HG03108 (cell line): ENCODE data around the gene EARS2.
"Not testable (repeated sequence)": the region's sequence is repeated elsewhere in the genome, so short reads cannot be mapped to it uniquely, and the experiment has no call there.

Experiments
- ATAC-seq: cut with Tn5 transposase; IDR thresholded peaks from one replicate; pipeline ENCODE4 v1.9.1; 2021; ENCODE audit warnings: moderate library complexity; ENCODE audit not compliant: unreplicated experiment

Gene EARS2

DNA sequence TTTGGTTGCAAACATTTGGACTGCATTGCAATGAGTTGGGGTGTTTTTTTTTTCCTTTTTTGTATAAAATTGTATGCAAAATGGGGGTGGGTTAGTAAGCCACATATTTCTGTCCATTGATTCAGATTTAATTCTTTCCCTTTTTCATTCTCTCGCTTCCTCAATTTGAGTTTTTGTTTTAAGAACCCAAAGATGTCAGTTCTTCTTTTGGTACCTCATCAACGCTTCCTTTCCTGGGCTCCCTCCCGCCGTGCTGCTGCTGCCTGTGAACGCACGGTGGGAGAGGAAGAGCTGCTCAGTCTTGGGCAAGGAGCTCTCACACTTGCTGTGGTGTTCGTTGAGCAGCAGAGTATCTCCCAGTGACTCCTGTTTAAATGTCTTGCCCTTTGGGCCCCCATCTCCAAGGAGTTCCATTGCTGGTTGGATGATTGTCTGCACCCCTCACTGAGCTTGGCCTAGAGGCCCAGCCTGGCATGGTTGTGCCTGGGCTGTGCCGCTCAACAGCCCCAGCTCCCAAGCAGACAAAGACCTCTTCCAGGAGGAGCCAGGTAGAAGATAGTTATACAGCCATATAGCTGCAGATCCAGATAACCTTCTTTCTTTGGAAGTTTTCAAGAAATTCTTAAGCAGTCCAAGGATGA is 14.0 kb upstream of the EARS2 start:
- no peak for ATAC-seq

DNA sequence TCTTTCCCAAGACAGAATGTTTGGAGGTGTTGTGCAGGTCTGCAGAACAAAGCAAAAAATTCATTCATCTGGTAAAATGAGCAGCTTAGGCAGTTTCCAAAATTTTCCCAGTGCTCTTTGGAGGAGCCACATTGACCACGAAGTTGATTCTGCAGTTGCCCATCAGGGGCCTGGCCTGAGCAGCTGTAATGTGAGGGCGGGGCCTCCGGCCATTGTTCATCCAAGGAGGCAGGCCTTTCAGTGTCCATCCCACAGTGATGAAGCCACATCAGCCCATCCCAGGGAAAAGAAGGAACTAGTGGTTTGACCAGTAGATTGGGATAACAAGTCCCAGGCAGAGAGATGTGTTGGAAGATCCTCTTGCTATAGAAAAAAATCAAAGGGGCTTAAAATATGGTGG is 10.5 kb upstream of the EARS2 start:
- ATAC-seq = no peak

DNA sequence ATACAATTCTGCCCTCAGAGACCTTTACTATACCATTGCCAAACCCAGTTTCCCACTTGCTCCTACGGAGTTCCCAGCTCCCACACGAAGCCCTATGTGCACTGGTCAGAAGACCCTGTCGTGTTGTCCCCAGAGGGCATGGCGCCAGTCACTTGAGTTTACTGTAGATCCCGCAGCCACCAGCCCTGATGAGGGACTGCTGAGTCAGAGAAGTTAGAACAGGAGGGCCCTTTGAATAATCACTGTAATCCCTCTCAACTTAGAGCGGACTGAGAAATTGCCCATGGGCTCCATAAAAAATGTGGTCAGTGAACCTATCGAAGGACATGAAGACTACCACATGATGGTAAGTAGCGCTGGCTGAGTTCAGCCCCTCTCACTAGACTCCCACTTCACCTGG is 9.6 kb upstream of the EARS2 start:
- no peak for ATAC-seq

DNA sequence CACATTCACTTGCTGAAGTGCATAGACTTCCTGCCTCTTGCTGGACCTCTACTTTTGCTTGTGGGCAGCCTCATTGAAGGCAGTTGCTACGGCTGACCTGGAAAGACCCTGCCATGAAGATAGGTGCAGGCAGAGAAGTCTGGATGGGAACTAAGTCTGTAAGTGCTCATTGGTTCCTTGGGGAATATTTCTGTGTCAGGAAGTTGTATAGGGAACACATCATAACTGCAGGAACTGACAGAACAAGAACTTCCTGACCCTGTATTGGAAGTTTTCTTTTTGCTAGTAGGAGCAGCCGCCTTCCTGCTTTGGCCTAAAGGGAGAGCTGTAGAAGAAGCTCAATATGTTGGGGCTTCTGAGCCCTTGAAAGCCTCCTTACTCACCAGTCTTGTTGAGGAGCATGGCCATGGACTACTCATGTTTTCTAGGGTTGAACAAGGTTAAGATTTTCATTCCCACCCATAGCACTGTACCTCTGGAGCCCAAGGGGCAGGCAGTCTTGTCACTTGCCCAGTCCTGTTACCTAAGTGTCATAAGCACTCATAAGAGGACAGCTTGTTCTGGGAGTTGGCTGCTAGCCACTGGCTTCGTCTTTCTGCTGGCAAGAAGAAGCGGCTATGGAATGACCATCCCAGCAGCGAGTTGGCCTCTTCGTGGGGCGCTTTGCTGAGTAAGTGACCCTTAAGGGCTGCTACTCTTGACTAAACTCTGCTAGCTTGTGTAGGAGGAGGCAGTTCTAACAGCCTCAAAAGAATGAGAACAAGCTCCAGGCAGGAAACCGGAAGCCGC is 7.6 kb upstream of the EARS2 start:
- no peak for ATAC-seq

DNA sequence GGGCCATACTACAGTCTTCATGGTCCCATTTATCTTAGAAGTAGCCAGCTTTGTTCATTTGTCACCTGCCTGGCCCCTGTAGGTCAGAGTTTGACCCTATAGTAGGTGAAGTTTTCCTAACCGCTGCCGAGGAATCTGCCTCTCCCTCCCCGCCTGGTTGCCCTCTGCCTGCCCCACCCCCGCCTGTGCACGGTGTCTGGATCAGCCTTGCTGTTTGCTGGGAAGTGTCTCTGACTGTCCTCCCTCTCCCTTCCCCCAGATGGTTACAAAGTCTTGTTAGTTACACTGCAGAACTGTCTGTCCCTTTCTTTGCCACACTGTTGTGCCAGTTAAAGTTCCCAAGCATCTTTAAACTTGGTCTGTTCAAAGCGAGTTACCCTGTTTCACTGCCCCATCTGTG is 6.0 kb upstream of the EARS2 start:
- ATAC-seq = no peak

DNA sequence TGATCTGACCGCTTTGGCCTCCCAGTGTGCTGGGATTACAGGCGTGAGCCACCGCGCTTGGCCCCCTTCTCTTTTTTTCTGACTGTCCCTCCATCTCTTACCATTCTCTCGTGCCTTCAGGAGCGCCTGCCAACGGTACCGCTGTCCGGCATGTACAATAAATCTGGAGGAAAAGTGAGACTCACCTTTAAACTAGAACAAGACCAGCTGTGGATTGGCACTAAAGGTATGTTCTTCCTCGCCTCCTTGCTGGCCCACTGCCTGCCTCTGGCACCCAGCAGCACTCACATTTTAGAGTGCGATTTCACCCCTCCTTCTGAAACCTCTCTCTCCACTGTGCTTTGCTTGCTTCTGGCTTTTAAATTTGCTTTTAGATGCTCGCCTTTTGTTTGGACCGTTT is 5.4 kb upstream of the EARS2 start:
- ATAC-seq = no peak

DNA sequence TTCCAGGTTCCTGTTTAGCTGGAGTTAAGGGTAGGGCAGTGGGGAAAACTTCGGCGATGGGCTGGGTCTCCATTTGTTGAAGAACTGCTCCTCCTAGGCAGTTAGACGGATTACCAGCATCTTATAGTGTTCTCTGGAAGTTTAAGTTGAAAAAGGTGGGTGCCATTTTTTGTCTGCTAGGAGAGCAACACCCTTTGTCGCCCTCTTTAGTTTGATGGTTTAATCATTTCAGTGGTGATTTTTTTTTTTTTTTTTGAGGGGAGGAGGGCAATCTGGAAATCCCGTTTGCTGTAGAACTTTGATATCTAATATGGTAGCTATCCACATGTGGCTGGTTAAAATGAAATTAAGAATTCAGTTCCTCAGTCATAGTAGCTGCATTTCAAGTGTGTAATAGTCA is 4.4 kb upstream of the EARS2 start:
- ATAC-seq = no peak

DNA sequence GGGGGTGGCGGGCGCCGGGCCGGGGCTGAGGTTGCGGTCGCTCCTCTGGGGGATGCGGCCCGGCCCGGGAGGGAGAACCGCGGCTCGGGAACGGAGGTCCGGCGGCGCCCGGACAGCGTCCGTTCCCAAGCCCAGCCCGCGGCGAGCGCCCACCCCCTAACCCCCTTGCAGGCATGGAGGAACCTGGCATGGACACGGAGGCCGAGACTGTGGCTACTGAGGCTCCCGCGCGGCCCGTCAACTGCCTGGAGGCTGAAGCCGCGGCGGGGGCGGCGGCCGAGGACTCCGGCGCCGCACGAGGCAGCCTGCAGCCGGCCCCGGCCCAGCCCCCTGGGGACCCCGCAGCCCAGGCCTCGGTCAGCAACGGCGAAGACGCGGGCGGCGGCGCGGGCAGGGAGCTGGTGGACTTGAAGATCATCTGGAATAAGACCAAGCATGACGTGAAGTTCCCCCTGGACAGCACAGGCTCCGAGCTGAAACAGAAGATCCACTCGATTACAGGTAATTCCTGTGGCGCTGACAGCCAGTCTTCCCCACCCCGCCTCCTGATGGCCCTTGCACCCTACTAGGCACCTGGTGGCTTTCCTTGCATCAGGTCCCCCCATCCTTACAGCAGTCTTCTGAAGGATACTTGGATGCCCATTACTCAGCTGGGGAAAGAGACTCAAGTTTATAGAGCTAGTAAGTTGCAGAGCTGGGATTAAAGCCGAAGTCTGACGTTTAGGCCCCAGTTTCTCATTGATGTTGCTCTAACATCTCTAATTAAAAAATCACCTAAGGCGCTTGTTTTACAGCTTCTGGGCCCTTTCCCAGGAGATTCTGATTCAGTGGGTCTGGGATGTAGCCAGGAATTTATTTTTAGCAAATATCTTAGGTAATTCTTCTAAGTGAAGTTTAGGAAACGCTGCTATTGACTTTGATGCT is 891 bp upstream of the EARS2 start:
- ATAC-seq = peak; percentile 1

DNA sequence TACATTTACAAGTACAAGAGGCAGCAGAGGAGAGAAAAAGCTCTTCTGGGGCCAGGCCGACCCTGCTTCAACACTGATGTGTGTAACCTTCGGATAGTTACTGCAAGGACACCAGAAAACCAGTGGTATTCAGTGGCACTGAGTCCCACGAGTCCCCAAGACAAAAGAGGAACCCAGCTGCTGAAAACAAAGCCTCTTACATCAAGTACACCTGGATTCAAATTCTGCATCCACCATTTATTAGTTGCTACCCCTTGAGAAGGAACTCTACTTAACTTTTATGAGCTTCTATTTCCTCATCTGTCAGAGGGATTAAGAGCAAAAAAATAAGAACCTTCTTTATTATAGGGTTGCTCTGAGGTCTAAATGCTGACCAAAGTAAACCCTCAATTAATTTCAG is 2.6 kb downstream of the EARS2 start:
- ATAC-seq = no peak

DNA sequence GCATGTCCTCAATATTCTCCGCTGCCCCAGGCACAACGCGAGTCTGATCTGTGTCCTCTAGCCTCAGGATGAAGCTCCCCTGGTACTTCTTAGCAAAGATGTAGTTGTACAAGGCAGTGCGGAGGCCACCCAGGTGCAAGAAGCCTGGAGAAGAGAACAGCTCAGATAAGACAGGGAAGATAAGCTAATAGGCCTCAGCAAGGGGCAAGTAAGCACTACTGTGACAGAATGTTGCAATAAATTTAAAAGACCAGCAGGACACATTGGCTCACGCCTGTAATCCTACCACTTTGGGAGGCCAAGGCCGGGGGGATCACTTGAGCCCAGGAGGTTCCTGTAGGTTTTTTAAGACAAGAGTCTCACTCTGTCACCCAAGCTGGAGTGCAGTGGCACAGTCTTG is 5.0 kb downstream of the EARS2 start:
- ATAC-seq = no peak

DNA sequence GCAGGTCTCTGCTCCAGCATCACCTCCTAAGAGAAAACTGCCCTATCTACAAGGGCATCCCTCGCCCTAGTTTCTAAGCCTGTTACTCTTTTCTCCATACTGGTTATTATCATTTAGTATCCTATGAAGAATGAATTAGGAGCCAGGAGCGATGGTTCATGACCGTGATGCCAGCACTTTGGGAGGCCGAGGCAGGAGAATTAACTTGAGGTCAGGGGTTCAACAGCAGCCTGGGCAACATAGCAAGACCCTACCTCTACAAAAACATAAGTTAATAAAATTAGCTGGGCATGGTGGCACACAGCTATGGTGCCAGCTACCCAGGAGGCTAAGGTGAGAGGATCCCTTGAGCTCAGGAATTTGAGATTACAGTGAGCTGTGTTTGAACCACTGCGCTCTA is 7.2 kb downstream of the EARS2 start:
- no peak for ATAC-seq

DNA sequence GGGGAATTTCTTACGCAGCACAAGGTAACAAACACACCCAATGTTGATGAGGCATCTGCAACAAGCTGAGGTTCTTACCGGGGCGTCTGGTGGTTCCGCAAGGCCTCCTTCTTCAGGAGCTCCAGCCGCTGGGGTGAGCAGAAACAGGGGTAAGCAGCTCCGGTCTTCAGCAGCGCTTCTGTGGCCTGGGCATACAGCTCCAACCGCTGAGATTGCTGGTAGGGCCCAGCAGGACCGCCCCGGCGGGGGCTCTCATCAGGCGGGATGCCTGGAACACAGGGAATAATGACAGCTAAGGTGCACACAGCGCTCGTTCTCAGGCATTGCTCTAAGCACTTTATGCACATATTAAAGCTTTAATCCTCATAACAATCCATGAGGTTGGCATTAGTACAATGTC is 12.7 kb downstream of the EARS2 start:
- no peak for ATAC-seq

DNA sequence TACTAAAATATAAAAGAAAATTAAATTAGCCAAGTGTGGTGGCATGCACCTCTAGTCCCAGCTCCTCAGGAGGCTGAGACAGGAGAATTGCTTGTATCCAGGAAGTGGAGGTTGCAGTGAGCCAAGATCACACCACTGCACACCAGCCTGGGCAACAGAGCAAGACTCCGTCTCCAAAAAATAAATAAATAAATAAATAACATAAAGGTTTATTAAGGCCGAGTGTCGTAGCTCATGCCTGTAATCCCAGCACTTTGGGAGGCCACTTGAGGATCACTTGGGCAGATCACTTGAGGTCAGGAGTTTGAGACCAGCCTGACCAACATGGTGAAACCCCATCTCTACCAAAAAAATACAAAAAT is 16.4 kb downstream of the EARS2 start:
- not testable (repeated sequence) for ATAC-seq

DNA sequence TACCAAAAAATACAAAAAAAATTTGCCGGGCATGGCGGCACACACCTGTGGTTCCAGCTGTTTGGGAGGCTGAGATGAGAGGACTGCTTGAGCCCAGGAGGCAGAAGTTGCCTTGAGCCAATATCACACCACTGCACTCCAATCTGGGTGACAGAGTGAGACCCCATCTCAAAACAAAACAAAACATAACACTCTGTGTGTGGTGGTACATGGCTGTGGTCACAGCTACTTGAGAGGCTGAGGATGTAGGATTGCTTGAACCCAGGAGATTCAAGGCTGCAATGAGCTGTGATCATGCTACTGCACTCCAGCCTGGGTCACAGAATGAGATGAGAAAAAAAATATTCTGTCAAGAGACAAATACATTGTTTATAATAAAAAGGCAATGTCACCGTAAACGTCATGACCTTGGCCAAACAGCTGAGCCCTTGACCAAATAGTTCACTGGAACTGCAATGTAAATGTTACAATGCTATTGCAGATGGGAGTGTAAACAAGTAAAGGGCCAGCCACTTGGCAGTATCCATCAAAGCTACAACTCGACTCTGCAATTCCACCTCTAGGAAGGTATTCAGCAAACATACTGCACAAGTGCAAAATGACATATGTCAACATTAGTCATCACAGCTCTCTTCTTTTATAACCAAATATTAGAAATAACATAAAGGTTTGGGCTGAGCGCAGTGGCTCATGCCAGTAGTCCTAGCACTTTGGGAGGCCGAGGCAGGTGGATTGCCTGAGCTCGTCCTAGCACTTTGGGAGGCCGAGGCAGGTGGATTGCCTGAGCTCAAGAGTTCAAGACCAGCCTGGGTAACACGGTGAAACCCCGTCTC is 16.9 kb downstream of the EARS2 start:
- ATAC-seq = no peak

DNA sequence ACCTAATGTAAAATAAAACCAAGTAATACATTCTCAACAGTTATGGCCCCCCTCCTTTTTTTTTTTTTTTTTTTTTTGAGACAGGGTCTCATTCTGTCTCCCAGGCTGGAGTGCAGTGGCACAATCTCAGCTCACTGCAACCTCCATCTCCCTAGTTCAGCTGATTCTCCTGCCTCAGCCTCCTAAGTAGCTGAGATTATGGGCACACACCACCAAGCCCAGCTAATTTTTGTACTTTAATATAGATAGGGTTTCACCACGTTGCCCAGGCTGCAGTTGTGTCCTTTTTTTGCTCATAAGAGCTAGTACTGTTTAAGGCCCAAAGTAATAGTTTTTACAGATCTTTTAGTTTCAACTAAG is 18.3 kb downstream of the EARS2 start:
- ATAC-seq = no peak

DNA sequence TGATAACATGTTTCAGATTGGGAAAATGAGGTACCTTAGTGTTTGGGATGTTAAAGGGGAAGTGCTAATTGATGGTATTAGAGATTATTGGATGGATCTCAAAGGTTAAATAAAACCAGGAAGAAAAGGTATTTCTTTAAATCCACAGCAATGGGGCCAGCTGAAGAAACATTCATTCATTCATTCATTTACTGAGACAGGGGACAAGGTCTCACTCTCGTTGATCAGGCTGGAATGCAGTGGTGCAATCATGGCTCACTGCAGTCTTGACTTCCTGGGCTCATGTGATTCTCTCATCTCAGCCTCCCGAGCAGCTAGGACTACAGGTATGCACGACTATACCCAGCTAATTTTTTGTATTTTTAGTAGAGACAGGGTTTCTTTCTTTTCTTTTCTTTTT is 19.8 kb downstream of the EARS2 start:
- ATAC-seq = no peak

DNA sequence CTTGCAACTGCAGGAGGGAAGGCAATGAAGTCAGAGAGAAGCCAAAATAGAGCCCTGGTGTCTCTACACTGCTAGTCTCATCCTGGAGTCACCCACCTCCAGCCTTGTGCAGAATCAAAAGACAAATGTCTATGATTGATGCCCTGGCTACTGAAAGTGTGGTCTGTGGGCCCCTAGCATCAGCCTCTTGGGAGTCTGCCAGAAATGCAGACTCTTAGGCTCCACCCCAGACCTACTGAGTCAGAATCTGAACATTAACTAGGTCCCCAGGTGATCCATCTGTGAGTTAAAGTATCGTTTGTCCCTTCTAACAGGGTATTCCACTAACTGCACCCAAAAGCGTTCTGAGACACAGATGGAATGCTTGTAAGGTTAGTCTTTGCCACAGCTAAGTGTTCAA is 21.2 kb downstream of the EARS2 start:
- ATAC-seq = no peak

DNA sequence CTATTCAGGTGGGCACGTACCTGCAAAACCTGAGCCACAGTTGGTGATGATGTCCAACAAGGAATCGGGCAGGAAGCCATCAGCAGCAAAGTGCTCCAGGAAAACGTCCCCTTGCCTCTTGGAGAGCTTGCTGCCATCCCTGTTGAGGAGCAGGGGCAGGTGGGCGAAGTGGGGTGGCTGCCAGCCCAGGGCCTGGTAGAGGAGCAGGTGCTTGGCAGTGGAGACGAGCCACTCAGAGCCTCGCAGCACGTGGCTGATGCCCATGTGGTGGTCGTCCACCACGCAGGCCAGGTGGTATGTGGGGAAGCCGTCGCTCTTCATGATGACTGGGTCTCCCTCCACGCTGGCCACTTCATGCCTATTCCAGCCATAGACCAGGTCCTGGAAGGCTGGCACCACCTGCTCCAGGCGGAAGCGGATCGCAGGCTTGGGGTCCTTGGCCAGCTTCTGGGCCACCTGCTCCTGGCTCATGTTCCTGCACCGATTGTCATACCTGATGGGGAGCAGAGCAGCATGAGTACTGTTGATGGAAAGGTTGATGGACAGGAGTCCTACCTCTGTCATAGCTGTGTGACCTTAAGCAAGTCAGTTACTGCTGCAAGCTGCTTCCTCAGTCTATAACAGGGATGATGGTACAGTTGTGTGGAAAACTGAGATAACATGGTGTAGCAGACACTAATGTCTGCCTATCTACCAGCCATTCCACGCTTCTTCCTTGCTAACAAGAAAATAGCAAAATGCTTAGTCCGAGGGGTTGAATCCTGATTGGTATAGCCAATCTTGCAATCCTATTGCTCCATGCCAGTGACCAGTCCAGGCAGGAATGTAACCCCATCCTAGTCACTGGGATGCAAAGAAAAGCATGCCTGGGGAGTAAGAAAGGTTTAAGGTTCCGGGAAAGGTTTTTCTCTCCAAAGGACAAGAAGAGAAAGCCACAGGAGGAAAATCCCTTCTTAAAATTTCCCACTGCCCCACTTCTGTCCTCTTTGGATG is 22.0 kb downstream of the EARS2 start:
- ATAC-seq = no peak

DNA sequence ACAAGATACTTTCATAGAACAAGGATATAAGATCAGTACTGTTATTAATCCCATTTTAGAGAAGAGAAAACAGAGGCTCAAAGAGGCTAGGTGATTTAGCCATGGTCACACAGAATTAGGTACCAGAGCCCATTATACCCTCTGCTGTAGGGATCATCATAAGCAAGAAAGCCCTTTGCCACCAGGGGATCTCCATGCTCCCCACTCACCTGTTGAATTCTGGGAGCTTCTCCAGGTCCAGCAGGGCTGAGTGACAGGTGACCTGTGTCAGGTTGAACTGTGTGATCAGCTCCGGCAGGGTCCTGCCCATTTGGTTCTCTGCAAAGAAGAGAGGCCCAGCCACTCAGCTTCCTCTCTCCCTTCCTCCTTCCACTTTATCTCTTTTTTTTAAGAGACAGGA is 24.7 kb downstream of the EARS2 start:
- no peak for ATAC-seq

DNA sequence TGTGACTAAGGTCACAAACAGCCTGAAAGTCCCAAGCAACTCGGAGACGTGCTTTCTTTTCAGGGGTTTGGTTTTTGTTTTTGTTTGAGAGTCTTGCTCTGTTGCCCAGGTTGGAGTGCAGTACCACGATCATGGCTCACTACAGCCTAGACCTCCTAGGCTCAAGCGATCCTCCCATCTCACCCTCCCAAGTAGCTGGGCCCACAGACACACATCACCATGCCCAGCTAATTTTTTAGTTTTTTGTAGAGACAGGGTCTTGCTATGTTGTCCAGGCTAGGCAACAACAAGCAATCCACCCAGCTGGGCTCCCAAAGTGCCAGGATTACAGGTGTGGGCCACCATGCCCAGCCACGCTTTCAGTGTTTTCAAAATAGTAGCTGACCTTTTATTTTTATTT is 27.1 kb downstream of the EARS2 start:
- ATAC-seq = no peak
